H1 (cell line): ENCODE results near the gene RRN3. TPM values are rescaled to one million over a fixed set of nuclear protein-coding genes. Genes with fewer than 3 reads are reported as not detected.

ENCODE experiments used
- CTCF ChIA-PET: fragments of 300-600 bp; sonication (Branson Sonifier 250); formaldehyde crosslinking; loops from one replicate; lab custom pipeline; 2021; ENCODE audit not compliant: partially characterized antibody; lab: Charles Lee
- POLR2A ChIA-PET: fragments of 300-600 bp; sonication (Branson Sonifier 250); formaldehyde crosslinking; loops from one replicate; lab custom pipeline; 2021; ENCODE audit warnings: inconsistent platforms; ENCODE audit not compliant: partially characterized antibody; lab: Charles Lee
- DNase-seq, 2 experiments: peaks; one replicate each; pipeline versions ENCODE4 v3.0.0 to v3.0.0-alpha.2; 2010 to 2022; ENCODE audit warnings: low spot score in 2 of 2, low read depth in 1 of 2, mixed read lengths in 1 of 2
- FAIRE-seq: peaks from 2 replicates; lab custom pipeline; 2011; peaks lifted over from hg19 to GRCh38; lab: Jason Lieb, UNC
- H2AFZ ChIP-seq: 2 replicates; pipeline ENCODE4 v1.8.1; 2012; ENCODE audit warnings: low read length, inconsistent platforms
- H2AK5ac ChIP-seq: 2 replicates; pipeline ENCODE4 v1.6.1; 2013; ENCODE audit warnings: low read depth, low read length
- H2BK120ac ChIP-seq: replicated peaks from 2 replicates; pipeline ENCODE3; 2013; ENCODE audit warnings: low read depth, low read length, inconsistent platforms
- H2BK12ac ChIP-seq: 2 replicates; pipeline ENCODE4 v1.6.1; 2013; ENCODE audit warnings: low read depth, low read length
- H2BK15ac ChIP-seq: 2 replicates; pipeline ENCODE4 v1.6.1; 2013; ENCODE audit warnings: low read length
- H2BK20ac ChIP-seq: 2 replicates; pipeline ENCODE4 v1.6.1; 2013; ENCODE audit warnings: low read length
- H2BK5ac ChIP-seq: 2 replicates; pipeline ENCODE4 v1.6.1; 2013; ENCODE audit warnings: low read depth, low read length
- H3K14ac ChIP-seq: 2 replicates; pipeline ENCODE4 v1.6.1; 2013; ENCODE audit warnings: inconsistent platforms; ENCODE audit not compliant: insufficient read length
- H3K18ac ChIP-seq: 2 replicates; pipeline ENCODE4 v1.6.1; 2013; ENCODE audit warnings: low read length; ENCODE audit errors: extremely low read depth
- H3K23ac ChIP-seq: 2 replicates; pipeline ENCODE4 v1.6.1; 2013; ENCODE audit warnings: inconsistent platforms; ENCODE audit not compliant: insufficient read length
- H3K23me2 ChIP-seq: 2 replicates; pipeline ENCODE4 v1.6.1; 2013; ENCODE audit warnings: low read depth, low read length
- H3K27ac ChIP-seq: 2 replicates; pipeline ENCODE4 v1.6.1; 2011; ENCODE audit warnings: low read depth, low read length, inconsistent platforms
- H3K27me3 ChIP-seq, 4 experiments: replicated peaks in 1 of 4; 1 replicate in 1 of 4; 2 replicates in 3 of 4; pipeline versions ENCODE4 v1.6.1 to v1.8.1; 2011 to 2013; ENCODE audit warnings: low read length in 3 of 4, mild to moderate bottlenecking in 3 of 4, inconsistent platforms in 2 of 4, mixed read lengths in 2 of 4, moderate library complexity in 1 of 4; ENCODE audit not compliant: control insufficient read depth in 3 of 4, insufficient read depth in 3 of 4; ENCODE audit errors: extremely low read depth in 1 of 4
- H3K36me3 ChIP-seq, 4 experiments: 2 replicates each; pipeline versions ENCODE4 v1.6.1 to v1.8.1; 2011 to 2013; ENCODE audit warnings: mild to moderate bottlenecking in 4 of 4, low read length in 3 of 4, moderate library complexity in 2 of 4, control low read depth in 1 of 4, inconsistent platforms in 1 of 4; ENCODE audit not compliant: insufficient read depth in 4 of 4, control insufficient read depth in 2 of 4
- H3K4ac ChIP-seq: replicated peaks from 2 replicates; pipeline ENCODE3; 2013; ENCODE audit warnings: low read length, low read depth, mixed read lengths, inconsistent platforms; ENCODE audit not compliant: insufficient read length
- H3K4me1 ChIP-seq, 4 experiments: replicated peaks in 1 of 4; 1 replicate in 1 of 4; 2 replicates in 3 of 4; pipeline versions ENCODE4 v1.6.1 to v1.8.1; 2011 to 2013; ENCODE audit warnings: low read length in 3 of 4, inconsistent platforms in 2 of 4, mixed read lengths in 1 of 4; ENCODE audit not compliant: insufficient read depth in 4 of 4, control insufficient read depth in 3 of 4
- H3K4me2 ChIP-seq, 2 experiments: 2 replicates each; pipeline versions ENCODE4 v1.6.1 to v1.8.1; 2011 to 2013; ENCODE audit warnings: low read depth in 2 of 2, low read length in 2 of 2, control low read depth in 1 of 2, inconsistent platforms in 1 of 2, mild to moderate bottlenecking in 1 of 2; ENCODE audit not compliant: insufficient read depth in 1 of 2
- H3K4me3 ChIP-seq, 4 experiments: fragments of 200-600, 300-600 bp in 1 of 4; sonication (generic), shearing (Covaris generic), sonication (Bioruptor Twin) in 1 of 4; 2 replicates each; pipeline versions ENCODE4 v1.5.1 to v1.8.1; 2011 to 2016; ENCODE audit warnings: low read length in 4 of 4, low read depth in 3 of 4, control low read depth in 2 of 4, inconsistent platforms in 2 of 4, mild to moderate bottlenecking in 2 of 4, mixed read lengths in 1 of 4, moderate library complexity in 1 of 4; ENCODE audit not compliant: insufficient read depth in 2 of 4; ENCODE audit errors: extremely low read depth in 1 of 4
- H3K56ac ChIP-seq: replicated peaks from 2 replicates; pipeline ENCODE3; 2013; ENCODE audit warnings: low read depth, mild to moderate bottlenecking, mixed read lengths, low read length, inconsistent platforms; ENCODE audit not compliant: insufficient read length
- H3K79me1 ChIP-seq: 2 replicates; pipeline ENCODE4 v1.6.1; 2013; ENCODE audit warnings: low read depth, low read length, control low read depth
- H3K79me2 ChIP-seq, 2 experiments: 2 replicates each; pipeline versions ENCODE4 v1.6.1 to v1.8.1; 2012 to 2013; ENCODE audit warnings: low read length in 2 of 2, mild to moderate bottlenecking in 2 of 2, inconsistent platforms in 1 of 2; ENCODE audit not compliant: insufficient read depth in 2 of 2, control insufficient read depth in 1 of 2
- H3K9ac ChIP-seq, 4 experiments: replicated peaks in 1 of 4; 1 replicate in 1 of 4; 2 replicates in 3 of 4; pipeline versions ENCODE4 v1.6.1 to v1.8.1; 2011 to 2013; ENCODE audit warnings: low read depth in 3 of 4, low read length in 3 of 4, control low read depth in 2 of 4, mild to moderate bottlenecking in 2 of 4, moderate library complexity in 2 of 4, inconsistent platforms in 1 of 4; ENCODE audit errors: extremely low read depth in 1 of 4
- H3K9me3 ChIP-seq, 2 experiments: 2 replicates each; pipeline versions ENCODE4 v1.6.1 to v1.8.1; 2012 to 2013; ENCODE audit warnings: mild to moderate bottlenecking in 2 of 2, moderate library complexity in 2 of 2, control low read depth in 1 of 2, inconsistent platforms in 1 of 2, low read depth in 1 of 2, low read length in 1 of 2, mixed read lengths in 1 of 2; ENCODE audit not compliant: insufficient read depth in 2 of 2
- H4K20me1 ChIP-seq, 2 experiments: replicated peaks in 1 of 2; 2 replicates each; pipeline versions ENCODE3 to v1.8.1; 2011 to 2013; ENCODE audit warnings: inconsistent platforms in 2 of 2, low read length in 2 of 2, mild to moderate bottlenecking in 1 of 2; ENCODE audit not compliant: insufficient read depth in 2 of 2, control insufficient read depth in 1 of 2
- H4K5ac ChIP-seq: 2 replicates; pipeline ENCODE4 v1.6.1; 2013; ENCODE audit warnings: low read length, low read depth, mixed read lengths, inconsistent platforms; ENCODE audit not compliant: insufficient read length
- H4K8ac ChIP-seq: 2 replicates; pipeline ENCODE4 v1.8.0; 2013; ENCODE audit warnings: mild to moderate bottlenecking, moderate library complexity, low read length, inconsistent platforms; ENCODE audit not compliant: insufficient read depth; ENCODE audit errors: extremely low read depth
- H4K91ac ChIP-seq: replicated peaks from 2 replicates; pipeline ENCODE3; 2013; ENCODE audit warnings: low read length, mixed read lengths, inconsistent platforms; ENCODE audit not compliant: insufficient read length
- ASH2L ChIP-seq: fragments of 200-600, 300-600 bp; sonication (generic); IDR thresholded peaks from one replicate; pipeline ENCODE4 v1.7.1; 2017; ENCODE audit warnings: low read length
- EGR1 ChIP-seq: IDR thresholded peaks from 2 replicates; pipeline ENCODE4 v1.6.1; 2011; ENCODE audit warnings: low read depth, low read length, borderline replicate concordance
- EZH2 ChIP-seq: fragments of 200-600 bp; sonication (generic); IDR thresholded peaks from 2 replicates; pipeline ENCODE4 v1.7.1; 2012; ENCODE audit warnings: low read depth, mild to moderate bottlenecking, moderate library complexity, low read length, inconsistent platforms; ENCODE audit not compliant: severe bottlenecking
- HDAC6 ChIP-seq: IDR thresholded peaks from one replicate; pipeline ENCODE4 v1.7.1; 2012; ENCODE audit warnings: low read depth, mild to moderate bottlenecking, inconsistent platforms, low read length, moderate library complexity
- JUND ChIP-seq: IDR thresholded peaks from 2 replicates; pipeline ENCODE4 v1.6.1; 2011; ENCODE audit warnings: mild to moderate bottlenecking, improper control_type of control experiment, low read length
- NANOG ChIP-seq: IDR thresholded peaks from 2 replicates; pipeline ENCODE4 v1.6.1; 2011; ENCODE audit warnings: low read length, low read depth, mild to moderate bottlenecking, inconsistent platforms; ENCODE audit not compliant: insufficient read depth, poor library complexity, severe bottlenecking
- TAF7 ChIP-seq: optimal IDR thresholded peaks from 2 replicates; pipeline ENCODE3; 2011; ENCODE audit warnings: low read depth, mild to moderate bottlenecking, inconsistent platforms, low read length, moderate library complexity, borderline replicate concordance
- TCF12 ChIP-seq: IDR thresholded peaks from 2 replicates; pipeline ENCODE4 v1.6.1; 2011; ENCODE audit warnings: low read depth, mild to moderate bottlenecking, low read length
- WGBS, 2 experiments: shearing (Covaris generic) in 1 of 2; methylation state at CpG; one replicate each; pipeline versions ENCODE4 v1.1.6 to v1.1.7; 2013 to 2015; ENCODE audit warnings: low lambda C conversion rate in 2 of 2, mixed read lengths in 2 of 2, inconsistent platforms in 1 of 2, low coverage in 1 of 2, missing lambda C conversion rate in 1 of 2; ENCODE audit not compliant: insufficient replicate concordance in 2 of 2, insufficient coverage in 1 of 2, insufficient read length in 1 of 2; ENCODE audit errors: extremely low coverage in 1 of 2, missing lambda C conversion rate in 1 of 2; 5-methylcytosine and 5-hydroxymethylcytosine counted together
- polyA plus RNA-seq, 7 experiments: library from polyadenylated mRNA; depleted of rRNA in 3 of 7; stranded (reverse) in 5 of 7; unstranded in 2 of 7; fragments of >200 nt in 5 of 7; fragments of 200-250 nt in 2 of 7; gene quantifications; 1 replicate in 5 of 7; 2 replicates in 1 of 7; 4 replicates in 1 of 7; pipeline versions ENCODE4 v1.2.1 to v1.2.3, GENCODE V29; 2011 to 2013; ENCODE audit warnings: missing spikeins in 2 of 7, mixed read lengths in 2 of 7
- total RNA-seq: library from RNA; stranded (reverse); fragmentation: NEBNext Ultra II Directional; extraction: Animal tissue kit (Norgen Biotek cat#: 25700); gene quantifications from 2 replicates; pipeline ENCODE4 v1.2.1, GENCODE V29; 2021
- TF ChIP-seq, protein P1 (sequence below), 3 experiments: IDR thresholded peaks; 1 replicate in 2 of 3; 2 replicates in 1 of 3; pipeline versions ENCODE4 v1.5.1 to v1.6.1; 2011; ENCODE audit warnings: low read length in 3 of 3, mild to moderate bottlenecking in 3 of 3, inconsistent platforms in 2 of 3, low read depth in 1 of 3, moderate library complexity in 1 of 3; ENCODE audit not compliant: insufficient read depth in 1 of 3; ENCODE audit errors: control extremely low read depth in 1 of 3
- TF ChIP-seq, protein P2 (sequence below): IDR thresholded peaks from 2 replicates; pipeline ENCODE4 v1.6.1; 2012; ENCODE audit warnings: inconsistent platforms

Gene RRN3
- total and polyA plus RNA-seq, 2 of the 8 experiments (the other 6 are each of a cell fraction or from before 2014, with no cell fraction given): 15.1 to 26.0 TPM

DNA sequence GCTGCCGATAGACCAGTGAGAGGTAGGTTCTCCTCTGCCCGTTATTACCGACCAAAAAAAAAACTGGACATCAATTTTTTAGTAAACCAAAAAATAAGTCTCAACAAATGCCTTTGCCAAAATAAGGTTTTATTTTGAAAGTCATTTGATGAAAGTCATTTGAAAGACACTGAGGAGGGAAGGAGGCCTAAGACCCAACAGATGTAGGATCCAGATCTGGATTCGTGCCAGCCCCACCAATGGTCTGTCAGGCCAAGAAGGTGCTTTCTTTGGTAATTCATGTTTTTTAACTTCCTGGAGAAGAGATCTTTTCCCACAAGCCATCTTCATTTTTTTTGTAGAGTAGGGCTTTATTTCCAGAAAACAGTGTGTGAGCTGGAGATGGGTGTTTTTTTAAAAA is 56.3 kb downstream of the RRN3 start:
- H3K23me2 ChIP-seq: no peaks in the 10 kb centered on the region
- no peak overlapping the region for H3K56ac ChIP-seq
- peaks cover 22 to 72% (median 50%) of the 10 kb centered on the region in 4 experiments for H3K36me3 ChIP-seq
- H3K18ac ChIP-seq: no peak overlapping the region
- no peak overlapping the region for H3K14ac ChIP-seq
- no peaks in the 10 kb centered on the region for H3K79me2 ChIP-seq
- 75% methylated on average over 4 of the region's 4 CpGs; no CpG with 5 or more reads in 1 of the 2 experiments for WGBS, 2 experiments
- no peaks in the 10 kb centered on the region for H3K9me3 ChIP-seq
- H3K27me3 ChIP-seq: no peaks in the 10 kb centered on the region
- H2BK15ac ChIP-seq: no peak overlapping the region
- H2AK5ac ChIP-seq: no peak overlapping the region
- no peak overlapping the region for H3K4ac ChIP-seq
- H4K5ac ChIP-seq: no peak overlapping the region
- no peak overlapping the region for H4K91ac ChIP-seq
- peaks cover 4 to 6% of the 10 kb centered on the region in 2 experiments for H4K20me1 ChIP-seq
- H3K23ac ChIP-seq: no peak overlapping the region
- no peak overlapping the region for H2BK120ac ChIP-seq
- H3K9ac ChIP-seq: no peak overlapping the region
- H3K79me1 ChIP-seq: no peaks in the 10 kb centered on the region; the same call in 1 of the 2 replicates
- no peak overlapping the region for H3K4me3 ChIP-seq
- no peak overlapping the region for H2AFZ ChIP-seq
- no peak overlapping the region for H4K8ac ChIP-seq
- no peak for FAIRE-seq
- no peak overlapping the region for H3K4me2 ChIP-seq
- no peak overlapping the region for H2BK12ac ChIP-seq
- no peak overlapping the region for H3K27ac ChIP-seq
- no peak overlapping the region for H2BK20ac ChIP-seq
- POLR2A ChIA-PET: no interaction called here
- no peaks in the 10 kb centered on the region for H3K4me1 ChIP-seq
- no peak overlapping the region for H2BK5ac ChIP-seq
- DNase-seq: no peak
- CTCF ChIA-PET: interaction anchor here (1.2 kb wide), 1 partner anchor 605 kb away, joined by 3 read pairs; the partner anchor contains the start of gene MARF1
- TF ChIP-seq HDAC6 (no peak), TAF7 (no peak), ASH2L (no peak), TCF12 (no peak), EGR1 (no peak), JUND (no peak), EZH2 (no peak), NANOG (no peak)
- TF ChIP-seq, protein P1, sequence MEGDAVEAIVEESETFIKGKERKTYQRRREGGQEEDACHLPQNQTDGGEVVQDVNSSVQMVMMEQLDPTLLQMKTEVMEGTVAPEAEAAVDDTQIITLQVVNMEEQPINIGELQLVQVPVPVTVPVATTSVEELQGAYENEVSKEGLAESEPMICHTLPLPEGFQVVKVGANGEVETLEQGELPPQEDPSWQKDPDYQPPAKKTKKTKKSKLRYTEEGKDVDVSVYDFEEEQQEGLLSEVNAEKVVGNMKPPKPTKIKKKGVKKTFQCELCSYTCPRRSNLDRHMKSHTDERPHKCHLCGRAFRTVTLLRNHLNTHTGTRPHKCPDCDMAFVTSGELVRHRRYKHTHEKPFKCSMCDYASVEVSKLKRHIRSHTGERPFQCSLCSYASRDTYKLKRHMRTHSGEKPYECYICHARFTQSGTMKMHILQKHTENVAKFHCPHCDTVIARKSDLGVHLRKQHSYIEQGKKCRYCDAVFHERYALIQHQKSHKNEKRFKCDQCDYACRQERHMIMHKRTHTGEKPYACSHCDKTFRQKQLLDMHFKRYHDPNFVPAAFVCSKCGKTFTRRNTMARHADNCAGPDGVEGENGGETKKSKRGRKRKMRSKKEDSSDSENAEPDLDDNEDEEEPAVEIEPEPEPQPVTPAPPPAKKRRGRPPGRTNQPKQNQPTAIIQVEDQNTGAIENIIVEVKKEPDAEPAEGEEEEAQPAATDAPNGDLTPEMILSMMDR (IDR thresholded peaks at IDR 0.05; ENCODE audit: control extremely low read depth in 1 of 3, insufficient read depth in 1 of 3, low read depth in 1 of 3, low read length in 3 of 3): no peak
- TF ChIP-seq, protein P2, sequence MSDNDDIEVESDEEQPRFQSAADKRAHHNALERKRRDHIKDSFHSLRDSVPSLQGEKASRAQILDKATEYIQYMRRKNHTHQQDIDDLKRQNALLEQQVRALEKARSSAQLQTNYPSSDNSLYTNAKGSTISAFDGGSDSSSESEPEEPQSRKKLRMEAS: no peak
